Tibial nerve (tissue), 4 donors: ENCODE data around the gene FBXW7.

Experiments
- EP300 ChIP-seq, 2 donors: sonication (generic); formaldehyde crosslinking; IDR thresholded peaks; one replicate each; pipeline ENCODE4 v1.6.1; 2017; ENCODE audit warnings: antibody characterized with exemption in 2 of 2, mild to moderate bottlenecking in 1 of 2
- POLR2A ChIP-seq, 2 donors: fragments of 450-650 bp; IDR thresholded peaks; one replicate each; pipeline ENCODE4 v1.6.1; 2017; ENCODE audit warnings: antibody characterized with exemption in 2 of 2, mild to moderate bottlenecking in 2 of 2, moderate library complexity in 2 of 2
- TF ChIP-seq, protein P1 (sequence below), 5 experiments: fragments of 200-600 bp in 3 of 5; fragments of 450-650 bp in 2 of 5; sonication (generic) in 3 of 5; IDR thresholded peaks; one replicate each; pipeline ENCODE4 v1.5.1; 2016 to 2019; ENCODE audit warnings: antibody characterized with exemption in 5 of 5, mild to moderate bottlenecking in 3 of 5, moderate library complexity in 2 of 5

DNA sequence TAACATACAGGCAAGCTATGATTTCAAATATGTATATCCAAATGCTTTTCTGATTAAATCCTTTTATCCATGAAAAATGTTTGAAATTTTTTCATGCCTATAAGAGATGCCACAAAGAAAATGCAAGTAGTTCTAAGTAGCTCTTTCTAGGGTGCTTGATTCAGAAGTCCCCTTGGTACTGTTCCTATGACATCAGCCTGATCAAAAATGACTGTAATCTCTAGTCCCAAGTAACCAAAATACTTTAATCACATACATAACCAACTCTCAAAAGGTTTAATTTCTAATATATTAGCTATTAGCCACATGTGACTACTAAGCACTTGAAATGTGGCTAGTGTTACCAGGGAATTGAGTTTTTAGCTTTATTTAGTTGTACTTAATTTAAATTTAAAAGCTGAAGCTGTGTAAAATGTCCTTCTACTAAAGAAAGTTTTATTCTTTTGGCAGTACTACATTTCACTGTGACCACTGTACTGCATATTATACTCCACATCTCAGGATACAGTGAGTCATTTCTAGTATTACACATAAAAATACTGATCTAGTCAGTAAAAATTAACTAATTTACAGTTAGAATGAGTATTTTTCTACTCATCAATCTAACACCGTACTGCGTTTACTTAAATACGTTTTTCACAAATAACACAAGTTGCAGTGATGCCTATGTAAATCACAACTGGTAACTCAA is 33.9 kb downstream of the FBXW7 start:
- TF ChIP-seq POLR2A (IDR thresholded peaks at IDR 0.05), result no peak
- TF ChIP-seq, protein P1, sequence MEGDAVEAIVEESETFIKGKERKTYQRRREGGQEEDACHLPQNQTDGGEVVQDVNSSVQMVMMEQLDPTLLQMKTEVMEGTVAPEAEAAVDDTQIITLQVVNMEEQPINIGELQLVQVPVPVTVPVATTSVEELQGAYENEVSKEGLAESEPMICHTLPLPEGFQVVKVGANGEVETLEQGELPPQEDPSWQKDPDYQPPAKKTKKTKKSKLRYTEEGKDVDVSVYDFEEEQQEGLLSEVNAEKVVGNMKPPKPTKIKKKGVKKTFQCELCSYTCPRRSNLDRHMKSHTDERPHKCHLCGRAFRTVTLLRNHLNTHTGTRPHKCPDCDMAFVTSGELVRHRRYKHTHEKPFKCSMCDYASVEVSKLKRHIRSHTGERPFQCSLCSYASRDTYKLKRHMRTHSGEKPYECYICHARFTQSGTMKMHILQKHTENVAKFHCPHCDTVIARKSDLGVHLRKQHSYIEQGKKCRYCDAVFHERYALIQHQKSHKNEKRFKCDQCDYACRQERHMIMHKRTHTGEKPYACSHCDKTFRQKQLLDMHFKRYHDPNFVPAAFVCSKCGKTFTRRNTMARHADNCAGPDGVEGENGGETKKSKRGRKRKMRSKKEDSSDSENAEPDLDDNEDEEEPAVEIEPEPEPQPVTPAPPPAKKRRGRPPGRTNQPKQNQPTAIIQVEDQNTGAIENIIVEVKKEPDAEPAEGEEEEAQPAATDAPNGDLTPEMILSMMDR (IDR thresholded peaks at IDR 0.05), result no peak
- TF ChIP-seq EP300 (IDR thresholded peaks at IDR 0.05), result no peak
